Lower leg skin (tissue), 3 donors: ENCODE data around the gene PHTF1.

Source experiments
- CTCF ChIP-seq, 3 donors: fragments of 450-650 bp; IDR thresholded peaks; one replicate each; pipeline ENCODE4 v1.5.1; 2016; ENCODE audit warnings: antibody characterized with exemption in 3 of 3, mild to moderate bottlenecking in 3 of 3, moderate library complexity in 2 of 3
- POLR2A ChIP-seq, 2 donors: fragments of 450-650 bp; IDR thresholded peaks; one replicate each; pipeline ENCODE4 v1.6.1; 2016 to 2017; ENCODE audit warnings: antibody characterized with exemption in 2 of 2, mild to moderate bottlenecking in 1 of 2, moderate library complexity in 1 of 2

- TF ChIP-seq CTCF (IDR thresholded peaks at IDR 0.05) (no peak), POLR2A (IDR thresholded peaks at IDR 0.05) (no peak)
Observed at GRCh38 chr1:113782406-113782805, 23.1 kb upstream of the PHTF1 start.
